H9 (cell line): ENCODE results near the gene ST6GALNAC3. TPM values are rescaled to one million over a fixed set of nuclear protein-coding genes. Genes with fewer than 3 reads are reported as not detected.

Experiments
- DNase-seq: peaks from one replicate; pipeline ENCODE4 v3.0.0-alpha.2; 2017
- H2AFZ ChIP-seq: one replicate; pipeline ENCODE4 v1.6.1; 2013; ENCODE audit warnings: mild to moderate bottlenecking, low read length, control low read depth, moderate library complexity
- H2AK5ac ChIP-seq: 2 replicates; pipeline ENCODE4 v1.6.1; 2013; ENCODE audit warnings: low read length, control low read depth, mixed read lengths; ENCODE audit not compliant: insufficient read length
- H2BK120ac ChIP-seq: one replicate; pipeline ENCODE4 v1.6.1; 2013; ENCODE audit warnings: low read depth, mild to moderate bottlenecking, low read length, control low read depth, inconsistent platforms; ENCODE audit not compliant: poor library complexity, severe bottlenecking
- H2BK12ac ChIP-seq: 2 replicates; pipeline ENCODE4 v1.6.1; 2013; ENCODE audit warnings: low read length, control low read depth, mixed read lengths, low read depth; ENCODE audit not compliant: insufficient read length
- H2BK15ac ChIP-seq: 2 replicates; pipeline ENCODE4 v1.6.1; 2013; ENCODE audit warnings: low read depth, low read length, control low read depth
- H2BK20ac ChIP-seq: one replicate; pipeline ENCODE4 v1.6.1; 2013; ENCODE audit warnings: low read depth, mild to moderate bottlenecking, low read length, control low read depth, inconsistent platforms; ENCODE audit not compliant: poor library complexity, severe bottlenecking
- H2BK5ac ChIP-seq: 2 replicates; pipeline ENCODE4 v1.6.1; 2013; ENCODE audit warnings: low read length, control low read depth, mixed read lengths; ENCODE audit not compliant: insufficient read length
- H3K14ac ChIP-seq: 2 replicates; pipeline ENCODE4 v1.6.1; 2013; ENCODE audit warnings: low read length, control low read depth; ENCODE audit not compliant: insufficient read depth
- H3K18ac ChIP-seq: 2 replicates; pipeline ENCODE4 v1.6.1; 2013; ENCODE audit warnings: low read depth, mild to moderate bottlenecking, mixed read lengths, low read length, control low read depth; ENCODE audit not compliant: insufficient read length
- H3K23ac ChIP-seq: 2 replicates; pipeline ENCODE4 v1.6.1; 2013; ENCODE audit warnings: low read length, control low read depth, mixed read lengths, low read depth; ENCODE audit not compliant: insufficient read length
- H3K23me2 ChIP-seq: 2 replicates; pipeline ENCODE4 v1.6.1; 2013; ENCODE audit warnings: low read depth, mild to moderate bottlenecking, mixed read lengths, low read length, control low read depth; ENCODE audit not compliant: insufficient read length, poor library complexity, severe bottlenecking
- H3K27ac ChIP-seq: 2 replicates; pipeline ENCODE4 v1.5.1; 2013; ENCODE audit warnings: low read length, control low read depth, mixed read lengths, low read depth; ENCODE audit not compliant: insufficient read length
- H3K27me3 ChIP-seq: 2 replicates; pipeline ENCODE4 v1.6.1; 2013; ENCODE audit warnings: low read length, control low read depth, inconsistent platforms; ENCODE audit not compliant: insufficient read depth
- H3K4ac ChIP-seq: 2 replicates; pipeline ENCODE4 v1.6.1; 2013; ENCODE audit warnings: low read depth, mild to moderate bottlenecking, control low read depth, inconsistent platforms, low read length, moderate library complexity
- H3K4me1 ChIP-seq: 2 replicates; pipeline ENCODE4 v1.6.1; 2013; ENCODE audit warnings: low read length, control low read depth, inconsistent platforms; ENCODE audit not compliant: insufficient read depth
- H3K4me2 ChIP-seq: 2 replicates; pipeline ENCODE4 v1.6.1; 2013; ENCODE audit warnings: low read length, control low read depth, mixed read lengths; ENCODE audit not compliant: insufficient read length, insufficient read depth
- H3K56ac ChIP-seq: 2 replicates; pipeline ENCODE4 v1.6.1; 2013; ENCODE audit warnings: low read depth, mild to moderate bottlenecking, mixed read lengths, low read length, control low read depth; ENCODE audit not compliant: insufficient read length
- H3K79me1 ChIP-seq: 2 replicates; pipeline ENCODE4 v1.6.1; 2013; ENCODE audit warnings: low read depth, mild to moderate bottlenecking, moderate library complexity, low read length, control low read depth, inconsistent platforms; ENCODE audit not compliant: insufficient read depth, poor library complexity, severe bottlenecking
- H3K79me2 ChIP-seq: 2 replicates; pipeline ENCODE4 v1.6.1; 2013; ENCODE audit warnings: low read length, control low read depth, inconsistent platforms; ENCODE audit not compliant: insufficient read depth
- H3K9ac ChIP-seq: 2 replicates; pipeline ENCODE4 v1.6.1; 2013; ENCODE audit warnings: low read length, control low read depth, mixed read lengths; ENCODE audit not compliant: insufficient read length; ENCODE audit errors: extremely low read depth
- H3K9me3 ChIP-seq: one replicate; pipeline ENCODE4 v1.6.1; 2013; ENCODE audit warnings: low read depth, low read length, inconsistent platforms; ENCODE audit not compliant: control insufficient read depth
- H3T11ph ChIP-seq: one replicate; pipeline ENCODE4 v1.6.1; 2013; ENCODE audit warnings: mild to moderate bottlenecking, low read length, control low read depth, inconsistent platforms
- H4K20me1 ChIP-seq: one replicate; pipeline ENCODE4 v1.6.1; 2013; ENCODE audit not compliant: control insufficient read depth, insufficient read length, insufficient read depth
- H4K5ac ChIP-seq: 2 replicates; pipeline ENCODE4 v1.6.1; 2013; ENCODE audit warnings: low read depth, mild to moderate bottlenecking, mixed read lengths, low read length, control low read depth; ENCODE audit not compliant: insufficient read length
- H4K8ac ChIP-seq: replicated peaks from 2 replicates; pipeline ENCODE4 v1.6.1; 2013; ENCODE audit warnings: low read length, control low read depth, mixed read lengths, low read depth; ENCODE audit not compliant: insufficient read length
- H4K91ac ChIP-seq: 2 replicates; pipeline ENCODE4 v1.6.1; 2013; ENCODE audit warnings: low read depth, mild to moderate bottlenecking, moderate library complexity, mixed read lengths, low read length, control low read depth; ENCODE audit not compliant: insufficient read length
- H3K27ac Mint-ChIP-seq, 3 experiments: 2 replicates in 2 of 3; 3 replicates in 1 of 3; pipeline ENCODE4 v1.8.0; 2020 to 2021; ENCODE audit warnings: mixed read lengths in 3 of 3, mild to moderate bottlenecking in 1 of 3, moderate library complexity in 1 of 3
- H3K27me3 Mint-ChIP-seq: 2 replicates; pipeline ENCODE4 v1.8.0; 2021; ENCODE audit warnings: low read depth, mild to moderate bottlenecking, moderate library complexity, mixed read lengths
- H3K36me3 Mint-ChIP-seq, 3 experiments: 2 replicates in 2 of 3; 3 replicates in 1 of 3; pipeline ENCODE4 v1.8.0; 2020 to 2021; ENCODE audit warnings: low read depth in 3 of 3, mixed read lengths in 3 of 3; ENCODE audit not compliant: insufficient read depth in 1 of 3
- H3K4me1 Mint-ChIP-seq, 2 experiments: 2 replicates each; pipeline ENCODE4 v1.8.0; 2020; ENCODE audit warnings: mixed read lengths in 2 of 2
- H3K4me3 Mint-ChIP-seq, 2 experiments: 2 replicates in 1 of 2; 3 replicates in 1 of 2; pipeline ENCODE4 v1.8.0; 2020 to 2021; ENCODE audit warnings: mild to moderate bottlenecking in 2 of 2, mixed read lengths in 2 of 2, moderate library complexity in 1 of 2
- H3K9me3 Mint-ChIP-seq, 2 experiments: 2 replicates in 1 of 2; 3 replicates in 1 of 2; pipeline ENCODE4 v1.8.0; 2020; ENCODE audit warnings: mild to moderate bottlenecking in 2 of 2, mixed read lengths in 2 of 2, moderate library complexity in 1 of 2
- CTCF ChIP-seq: fragments of 200-600 bp; sonication (generic); conservative IDR thresholded peaks from 3 replicates; pipeline ENCODE4 v1.8.0; 2021; ENCODE audit warnings: antibody characterized with exemption, mild to moderate bottlenecking
- WGBS: extraction: QIAGEN DNeasy Blood & Tissue Kit; methylation state at CpG from one replicate; pipeline ENCODE4 v1.1.7; 2013; ENCODE audit warnings: missing lambda C conversion rate, low lambda C conversion rate, mixed read lengths; ENCODE audit not compliant: insufficient read length; ENCODE audit errors: extremely low coverage; 5-methylcytosine and 5-hydroxymethylcytosine counted together
- total RNA-seq: library from RNA; stranded (reverse); gene quantifications from 2 replicates; pipeline ENCODE4 v1.2.1, GENCODE V29; 2021

The ST6GALNAC3 gene
- total RNA-seq, 1 experiment from 2014 or later = 11.2 TPM

GRCh38 chr1:76482272-76482671 is 407.7 kb downstream of the ST6GALNAC3 start:
- H3T11ph ChIP-seq = no peak overlapping the region
- H2AFZ ChIP-seq = no peak overlapping the region
- no peak overlapping the region for H2BK12ac ChIP-seq
- no peak overlapping the region for H2AK5ac ChIP-seq
- Mint-ChIP-seq H3K9me3 (peaks cover 5 to 6% of the 10 kb centered on the region in 2 experiments), H3K4me1 (no peaks in the 10 kb centered on the region), H3K27ac (no peak overlapping the region; a peak in 1 of 7 replicates), H3K4me3 (no peak overlapping the region), H3K27me3 (peaks cover 2% of the 10 kb centered on the region; the same call in 1 of the 2 replicates), H3K36me3 (peaks cover 0 to 5% (median 4%) of the 10 kb centered on the region in 3 experiments; a peak in 5 of 7 replicates)
- H3K4ac ChIP-seq = no peak overlapping the region
- H3K9ac ChIP-seq = no peak overlapping the region
- no peak overlapping the region for H3K23ac ChIP-seq
- H2BK5ac ChIP-seq = no peak overlapping the region
- no peaks in the 10 kb centered on the region for H3K27me3 ChIP-seq
- no peak overlapping the region for H4K8ac ChIP-seq
- H4K91ac ChIP-seq = no peak overlapping the region
- H2BK20ac ChIP-seq = no peak overlapping the region
- no peak for TF ChIP-seq CTCF
- no peak overlapping the region for H3K18ac ChIP-seq
- no peaks in the 10 kb centered on the region for H3K9me3 ChIP-seq
- no peak overlapping the region for H3K4me2 ChIP-seq
- H2BK120ac ChIP-seq = no peak overlapping the region
- no peaks in the 10 kb centered on the region for H4K20me1 ChIP-seq
- no peak overlapping the region for H3K27ac ChIP-seq
- H4K5ac ChIP-seq = no peak overlapping the region
- H2BK15ac ChIP-seq = no peak overlapping the region
- no peak for DNase-seq
- no CpG with 5 or more reads among the region's 2 CpGs for WGBS
- H3K79me1 ChIP-seq = no peaks in the 10 kb centered on the region
- H3K14ac ChIP-seq = no peak overlapping the region
- H3K4me1 ChIP-seq = no peaks in the 10 kb centered on the region
- H3K23me2 ChIP-seq = no peaks in the 10 kb centered on the region
- no peak overlapping the region for H3K56ac ChIP-seq
- no peaks in the 10 kb centered on the region for H3K79me2 ChIP-seq
